RCC 7860 (cell line): Measurements from ENCODE around the gene FOXB1.

ENCODE experiments used
- DNase-seq: peaks from one replicate; pipeline ENCODE4 v3.0.0-alpha.2; 2015; ENCODE audit warnings: low spot score
- FAIRE-seq: peaks from 2 replicates; lab custom pipeline; 2012; peaks lifted over from hg19 to GRCh38; lab: Jason Lieb, UNC

The FOXB1 gene

GRCh38 chr15:60004009-60004845 is at the start of gene FOXB1:
Gene FOXB1 (plus strand): TSS chr15:60004311. CDS start chr15:60004964, 653 bp downstream.
- no peak for FAIRE-seq

GRCh38 chr15:59958288-59958687 is 45.8 kb upstream of the FOXB1 start:
- FAIRE-seq (no peak), DNase-seq (no peak)

More at GRCh38 chr15:60004009-60004845, at the start of gene FOXB1:
- DNase-seq = no peak

GRCh38 chr15:59960318-59960717 is 43.8 kb upstream of the FOXB1 start:
- no peak for FAIRE-seq

GRCh38 chr15:59963322-59963721 is 40.8 kb upstream of the FOXB1 start:
- FAIRE-seq (no peak), DNase-seq (no peak)

More at GRCh38 chr15:59960318-59960717, 43.8 kb upstream of the FOXB1 start:
- no peak for DNase-seq

GRCh38 chr15:59963925-59964324 is 40.2 kb upstream of the FOXB1 start:
- no peak for FAIRE-seq
- no peak for DNase-seq

GRCh38 chr15:59965741-59966140 is 38.4 kb upstream of the FOXB1 start:
- no peak for FAIRE-seq
- no peak for DNase-seq

GRCh38 chr15:59966262-59966661 is 37.8 kb upstream of the FOXB1 start:
- FAIRE-seq (no peak), DNase-seq (no peak)

GRCh38 chr15:59968314-59968713 is 35.8 kb upstream of the FOXB1 start:
- DNase-seq = no peak
- no peak for FAIRE-seq

- DNase-seq = no peak
- FAIRE-seq = no peak
Observed at GRCh38 chr15:59972241-59972640, 31.9 kb upstream of the FOXB1 start.

- DNase-seq (no peak), FAIRE-seq (no peak)
Observed at GRCh38 chr15:59976480-59977271, 27.4 kb upstream of the FOXB1 start.

- FAIRE-seq (no peak), DNase-seq (no peak)
Observed at GRCh38 chr15:59991834-59992233, 12.3 kb upstream of the FOXB1 start.

GRCh38 chr15:59993041-59993750 is 10.9 kb upstream of the FOXB1 start:
- no peak for FAIRE-seq
- DNase-seq = no peak

GRCh38 chr15:59993950-59994401 is 10.1 kb upstream of the FOXB1 start:
- no peak for DNase-seq
- no peak for FAIRE-seq

- FAIRE-seq (no peak), DNase-seq (no peak)
Observed at GRCh38 chr15:59994526-59994887, 9.6 kb upstream of the FOXB1 start.

- DNase-seq (no peak), FAIRE-seq (no peak)
Observed at GRCh38 chr15:59994888-59995557, 9.1 kb upstream of the FOXB1 start.

GRCh38 chr15:59995568-59996297 is 8.4 kb upstream of the FOXB1 start:
- DNase-seq (no peak), FAIRE-seq (no peak)

GRCh38 chr15:59996298-59997041 is 7.6 kb upstream of the FOXB1 start:
- FAIRE-seq (no peak), DNase-seq (no peak)

- DNase-seq (no peak), FAIRE-seq (no peak)
Observed at GRCh38 chr15:59997070-59997701, 6.9 kb upstream of the FOXB1 start.
